Left renal cortex interstitium (tissue), 4 donors: ENCODE data around the gene CDCA3. TPM values are rescaled to one million over a fixed set of nuclear protein-coding genes. Genes with fewer than 3 reads are reported as not detected.
A peak's percentile ranks its signal among the peaks of the same experiment; 100 is the strongest.
"Not testable (repeated sequence)": the region's sequence is repeated elsewhere in the genome, so short reads cannot be mapped to it uniquely, and the experiment has no call there.

Source experiments
- DNase-seq, 4 donors: peaks; one replicate each; pipeline ENCODE4 v3.0.0-alpha.2; 2013; ENCODE audit warnings: low read depth in 4 of 4, low spot score in 2 of 4, missing footprints in 1 of 4
- polyA plus RNA-seq, 4 donors: library from polyadenylated mRNA; unstranded; fragments of 120-200 nt; gene quantifications; one replicate each; pipeline ENCODE4 v1.2.1, GENCODE V29; 2013; ENCODE audit not compliant: insufficient read length in 4 of 4

The CDCA3 gene
- polyA plus RNA-seq = 10 to 100 TPM; 20.2 to 32.7 (median 26.4) TPM

GRCh38 chr12:6851153-6851920 lies at the start of gene CDCA3:
CDCA3 (minus strand) TSS chr12:6851286; CDS start chr12:6850952, 334 bp downstream.
- peak in 2 of 4 donors; percentile 87 to 94 for DNase-seq

GRCh38 chr12:6899837-6900519 lies 48.9 kb upstream of the CDCA3 start:
- no peak for DNase-seq

- no peak for DNase-seq
Observed at GRCh38 chr12:6899427-6899826, 48.3 kb upstream of the CDCA3 start.

GRCh38 chr12:6896846-6897435 lies 45.9 kb upstream of the CDCA3 start:
- no peak for DNase-seq

GRCh38 chr12:6894321-6894720 lies 43.2 kb upstream of the CDCA3 start:
- no peak for DNase-seq

GRCh38 chr12:6892683-6893082 lies 41.6 kb upstream of the CDCA3 start:
- not testable (repeated sequence) for DNase-seq

GRCh38 chr12:6891646-6892001 lies 40.5 kb upstream of the CDCA3 start:
- no peak for DNase-seq

- peak in 3 of 4 donors; percentile 92 to 95 (median 93) for DNase-seq
Observed at GRCh38 chr12:6890789-6891645, 39.9 kb upstream of the CDCA3 start.

GRCh38 chr12:6889775-6890573 lies 38.9 kb upstream of the CDCA3 start:
- DNase-seq = not testable (repeated sequence)

GRCh38 chr12:6888794-6889193 lies 37.7 kb upstream of the CDCA3 start:
- not testable (repeated sequence) for DNase-seq

GRCh38 chr12:6888360-6888759 lies 37.3 kb upstream of the CDCA3 start:
- DNase-seq = no peak

GRCh38 chr12:6887460-6887859 lies 36.4 kb upstream of the CDCA3 start:
- no peak for DNase-seq

GRCh38 chr12:6886206-6886999 lies 35.3 kb upstream of the CDCA3 start:
- not testable (repeated sequence) for DNase-seq

- no peak for DNase-seq
Observed at GRCh38 chr12:6884539-6884938, 33.5 kb upstream of the CDCA3 start.

- DNase-seq = no peak
Observed at GRCh38 chr12:6883683-6884082, 32.6 kb upstream of the CDCA3 start.

- no peak for DNase-seq
Observed at GRCh38 chr12:6883252-6883651, 32.2 kb upstream of the CDCA3 start.

GRCh38 chr12:6879824-6880223 lies 28.7 kb upstream of the CDCA3 start:
- DNase-seq = not testable (repeated sequence)

GRCh38 chr12:6874015-6874368 lies 22.9 kb upstream of the CDCA3 start:
- not testable (repeated sequence) for DNase-seq
